Mesothelial cell of epicardium (in vitro differentiated cells): ENCODE results near the gene KRT3. TPM values are rescaled to one million over a fixed set of nuclear protein-coding genes. Genes with fewer than 3 reads are reported as not detected.

ENCODE experiments used
- DNase-seq, 2 experiments: peaks; one replicate each; pipeline ENCODE4 v3.0.0; 2021; ENCODE audit warnings: low spot score in 2 of 2; ENCODE audit not compliant: unreplicated experiment in 2 of 2
- H3K27ac Mint-ChIP-seq: 2 replicates; pipeline ENCODE4 v1.8.0; 2021; ENCODE audit warnings: mixed read lengths
- H3K27me3 Mint-ChIP-seq: 2 replicates; pipeline ENCODE4 v1.8.0; 2021; ENCODE audit warnings: low read depth, mixed read lengths
- H3K36me3 Mint-ChIP-seq: 2 replicates; pipeline ENCODE4 v1.8.0; 2021; ENCODE audit warnings: mixed read lengths
- H3K4me1 Mint-ChIP-seq: 2 replicates; pipeline ENCODE4 v1.8.0; 2021; ENCODE audit warnings: mixed read lengths
- H3K4me3 Mint-ChIP-seq: 2 replicates; pipeline ENCODE4 v1.8.0; 2021; ENCODE audit warnings: mild to moderate bottlenecking, moderate library complexity, mixed read lengths
- H3K9me3 Mint-ChIP-seq: 2 replicates; pipeline ENCODE4 v1.8.0; 2021; ENCODE audit warnings: mixed read lengths
- total RNA-seq: library from RNA; stranded (reverse); gene quantifications from 3 replicates; pipeline ENCODE4 v1.2.1, GENCODE V29; 2021
- TF ChIP-seq, protein P1 (sequence below): fragments of 200-600 bp; sonication (generic); IDR thresholded peaks from one replicate; pipeline ENCODE4 v1.5.0; 2021; ENCODE audit warnings: antibody characterized with exemption; ENCODE audit not compliant: unreplicated experiment

Gene KRT3
- total RNA-seq, 1 donor from 2014 or later: 0.78 TPM

DNA sequence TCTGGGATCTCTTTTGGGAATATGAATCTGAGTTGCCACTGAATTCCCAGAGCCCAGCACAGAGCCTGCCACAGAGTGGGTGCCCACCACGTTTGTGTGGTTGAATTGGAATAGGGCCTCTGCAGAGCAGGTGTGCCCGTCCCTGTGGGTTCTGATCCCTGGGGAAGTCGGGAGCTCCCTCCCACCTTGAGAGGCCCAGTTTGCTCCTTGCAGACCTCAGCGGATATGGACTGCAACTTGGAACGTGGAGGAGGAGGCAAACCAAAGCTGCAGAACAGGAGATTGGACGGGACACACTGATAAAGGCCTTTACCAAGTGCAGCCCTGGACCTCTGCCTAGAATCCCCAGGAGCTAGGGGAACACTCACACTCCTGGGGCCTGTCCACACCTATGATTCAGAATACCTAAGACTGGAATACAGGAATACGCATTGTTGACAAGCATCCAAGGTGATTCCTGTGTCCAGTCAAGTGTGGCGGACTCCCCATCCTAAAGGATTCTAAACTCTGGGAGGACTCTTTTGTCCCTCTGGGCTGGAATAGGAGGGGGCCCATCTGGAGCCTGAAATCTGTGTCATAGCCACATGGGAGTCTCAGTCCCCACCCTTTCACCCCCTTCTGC, 21.2 kb downstream of the KRT3 start:
- H3K9me3 Mint-ChIP-seq: no peaks in the 10 kb centered on the region
- DNase-seq: no peak
- TF ChIP-seq, protein P1, sequence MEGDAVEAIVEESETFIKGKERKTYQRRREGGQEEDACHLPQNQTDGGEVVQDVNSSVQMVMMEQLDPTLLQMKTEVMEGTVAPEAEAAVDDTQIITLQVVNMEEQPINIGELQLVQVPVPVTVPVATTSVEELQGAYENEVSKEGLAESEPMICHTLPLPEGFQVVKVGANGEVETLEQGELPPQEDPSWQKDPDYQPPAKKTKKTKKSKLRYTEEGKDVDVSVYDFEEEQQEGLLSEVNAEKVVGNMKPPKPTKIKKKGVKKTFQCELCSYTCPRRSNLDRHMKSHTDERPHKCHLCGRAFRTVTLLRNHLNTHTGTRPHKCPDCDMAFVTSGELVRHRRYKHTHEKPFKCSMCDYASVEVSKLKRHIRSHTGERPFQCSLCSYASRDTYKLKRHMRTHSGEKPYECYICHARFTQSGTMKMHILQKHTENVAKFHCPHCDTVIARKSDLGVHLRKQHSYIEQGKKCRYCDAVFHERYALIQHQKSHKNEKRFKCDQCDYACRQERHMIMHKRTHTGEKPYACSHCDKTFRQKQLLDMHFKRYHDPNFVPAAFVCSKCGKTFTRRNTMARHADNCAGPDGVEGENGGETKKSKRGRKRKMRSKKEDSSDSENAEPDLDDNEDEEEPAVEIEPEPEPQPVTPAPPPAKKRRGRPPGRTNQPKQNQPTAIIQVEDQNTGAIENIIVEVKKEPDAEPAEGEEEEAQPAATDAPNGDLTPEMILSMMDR: no peak
- no peaks in the 10 kb centered on the region for H3K36me3 Mint-ChIP-seq
- no peaks in the 10 kb centered on the region for H3K4me1 Mint-ChIP-seq
- H3K27me3 Mint-ChIP-seq: peaks cover 83% of the 10 kb centered on the region
- H3K4me3 Mint-ChIP-seq: no peak overlapping the region
- H3K27ac Mint-ChIP-seq: no peak overlapping the region

DNA sequence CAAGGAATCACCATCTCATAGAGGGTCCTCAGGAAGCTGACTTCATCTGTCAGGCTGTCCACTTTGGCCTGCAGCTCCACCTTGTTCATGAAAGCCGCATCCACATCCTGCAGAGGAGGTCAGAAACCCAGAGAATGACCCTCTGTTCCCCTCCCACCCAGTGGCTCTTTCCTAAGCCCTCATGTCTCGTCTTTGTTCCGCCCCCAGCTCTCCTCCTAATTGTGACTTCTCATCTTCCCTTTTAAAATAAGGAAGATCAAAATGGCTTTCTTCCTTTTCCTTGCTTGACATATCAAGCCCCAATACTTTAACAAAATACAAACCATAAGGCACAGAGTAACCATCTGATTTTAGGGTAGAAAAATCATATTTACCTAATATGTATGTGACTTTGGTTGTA, 23.1 kb downstream of the KRT3 start:
- Mint-ChIP-seq H3K27me3 (peaks cover 75% of the 10 kb centered on the region), H3K27ac (no peak overlapping the region), H3K9me3 (no peaks in the 10 kb centered on the region), H3K4me3 (no peak overlapping the region), H3K4me1 (no peaks in the 10 kb centered on the region), H3K36me3 (no peaks in the 10 kb centered on the region)
- TF ChIP-seq, protein P1: no peak
- DNase-seq: no peak

DNA sequence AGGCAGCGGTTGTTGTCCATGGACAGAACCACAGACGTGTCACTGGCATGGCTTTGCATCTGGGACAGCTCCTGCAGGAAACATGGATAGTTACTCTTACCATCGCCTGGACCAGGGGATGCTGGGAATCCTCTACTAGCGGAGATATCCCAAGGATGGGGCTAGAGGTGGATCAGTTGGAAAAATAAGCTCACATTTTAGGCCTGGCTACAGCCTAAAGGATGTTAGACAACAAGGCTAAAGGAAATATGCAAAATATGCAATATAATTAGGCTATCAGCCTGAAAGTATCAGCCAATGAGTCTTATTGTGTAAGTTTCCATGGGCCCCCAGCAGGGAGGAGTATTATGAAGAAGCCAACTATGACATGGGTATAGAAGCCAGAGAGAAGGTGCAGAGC, 23.7 kb downstream of the KRT3 start:
- Mint-ChIP-seq H3K27me3 (peaks cover 76% of the 10 kb centered on the region), H3K27ac (no peak overlapping the region)

DNA sequence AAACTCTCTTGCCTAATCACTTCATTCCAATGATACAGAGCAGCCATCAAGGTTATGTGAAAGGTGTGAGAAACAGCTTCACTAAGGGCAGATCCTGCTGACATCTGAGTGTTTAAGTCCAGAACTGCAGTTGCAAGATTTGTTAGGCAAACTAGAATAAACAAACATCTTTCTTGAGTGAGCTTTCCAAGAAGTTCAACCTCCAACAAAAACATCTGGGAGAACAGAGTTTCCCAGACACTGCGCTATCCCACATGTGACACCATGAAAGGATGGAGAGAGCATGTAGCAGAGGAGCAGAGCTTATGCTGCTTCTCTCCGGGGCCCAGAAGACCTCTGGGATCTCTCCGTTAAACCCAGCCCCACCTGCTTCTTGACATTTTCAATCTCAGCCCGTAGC, 24.4 kb downstream of the KRT3 start:
- Mint-ChIP-seq H3K9me3 (no peaks in the 10 kb centered on the region), H3K27ac (no peak overlapping the region), H3K36me3 (no peaks in the 10 kb centered on the region), H3K27me3 (peaks cover 72% of the 10 kb centered on the region), H3K4me3 (no peak overlapping the region), H3K4me1 (no peaks in the 10 kb centered on the region)
- DNase-seq: no peak
- TF ChIP-seq, protein P1: no peak

More for the DNA sequence above, 23.7 kb downstream of the KRT3 start:
- H3K36me3 Mint-ChIP-seq: no peaks in the 10 kb centered on the region
- H3K4me1 Mint-ChIP-seq: no peaks in the 10 kb centered on the region
- H3K9me3 Mint-ChIP-seq: no peaks in the 10 kb centered on the region
- no peak overlapping the region for H3K4me3 Mint-ChIP-seq
- DNase-seq: no peak
- TF ChIP-seq, protein P1: no peak

DNA sequence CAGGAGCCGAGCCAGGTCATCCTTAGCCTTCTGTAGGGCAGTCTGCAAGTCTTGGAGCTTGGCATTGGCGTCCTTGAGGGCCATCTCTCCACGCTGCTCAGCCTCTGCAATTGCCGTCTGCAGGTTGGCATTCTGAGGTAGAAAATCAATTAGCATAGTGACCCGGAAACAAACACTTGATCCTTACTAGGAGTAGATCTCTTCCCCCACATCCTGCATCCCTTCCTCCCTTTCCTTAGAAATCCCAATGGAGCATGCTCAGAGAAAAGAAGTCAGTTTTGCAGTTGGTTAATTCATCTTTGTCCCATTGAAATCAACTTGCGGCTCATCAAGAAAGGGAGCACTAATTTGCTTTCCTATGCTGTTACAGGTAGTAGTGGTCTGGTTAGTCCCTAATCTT, 24.8 kb downstream of the KRT3 start:
- peaks cover 73% of the 10 kb centered on the region for H3K27me3 Mint-ChIP-seq

More for the DNA sequence above, 24.8 kb downstream of the KRT3 start:
- Mint-ChIP-seq H3K27ac (no peak overlapping the region), H3K9me3 (no peaks in the 10 kb centered on the region), H3K4me1 (no peaks in the 10 kb centered on the region), H3K36me3 (no peaks in the 10 kb centered on the region), H3K4me3 (no peak overlapping the region)
- TF ChIP-seq, protein P1: no peak
- DNase-seq: no peak
